GM10248 (cell line): Measurements from ENCODE around the gene NOTCH4.

Experiments used
- CTCF ChIA-PET: fragments of 300-600 bp; sonication (Branson Sonifier 250); formaldehyde crosslinking; extraction: SDS; loops from one replicate; lab custom pipeline; 2021; ENCODE audit warnings: antibody characterized with exemption; lab: Yijun Ruan, JAX
- POLR2A ChIA-PET: fragments of 350-650 bp; sonication (Branson Sonifier 250); formaldehyde crosslinking; extraction: SDS; loops from one replicate; lab custom pipeline; 2020; ENCODE audit warnings: antibody characterized with exemption; lab: Yijun Ruan, JAX
- DNase-seq: peaks from one replicate; pipeline ENCODE4 v3.0.0; 2012; ENCODE audit errors: extremely low spot score
- TF ChIP-seq, protein P1 (sequence below): IDR thresholded peaks from 2 replicates; pipeline ENCODE4 v1.5.1; 2012; ENCODE audit warnings: mild to moderate bottlenecking, low read depth; ENCODE audit errors: extremely low read depth, missing control alignments, control extremely low read depth

NOTCH4 gene

GRCh38 chr6:32183030-32183429, 40.8 kb downstream of the NOTCH4 start:
- no peak for DNase-seq
- POLR2A ChIA-PET = interaction anchor here (2.1 kb wide), 1 partner anchor 10 kb away, joined by 9 read pairs; the partner anchor contains the start of gene GPSM3
- CTCF ChIA-PET = interaction anchor here (1.3 kb wide), 1 partner anchor 13 kb away, joined by 3 read pairs; no protein-coding TSS in a partner anchor

GRCh38 chr6:32182555-32182981, 41.3 kb downstream of the NOTCH4 start:
- ChIA-PET POLR2A (interaction anchor here (2.1 kb wide), 1 partner anchor 10 kb away, joined by 9 read pairs; the partner anchor contains the start of gene GPSM3), CTCF (interaction anchor here (1.3 kb wide), 1 partner anchor 13 kb away, joined by 3 read pairs; no protein-coding TSS in a partner anchor)
- TF ChIP-seq, protein P1, sequence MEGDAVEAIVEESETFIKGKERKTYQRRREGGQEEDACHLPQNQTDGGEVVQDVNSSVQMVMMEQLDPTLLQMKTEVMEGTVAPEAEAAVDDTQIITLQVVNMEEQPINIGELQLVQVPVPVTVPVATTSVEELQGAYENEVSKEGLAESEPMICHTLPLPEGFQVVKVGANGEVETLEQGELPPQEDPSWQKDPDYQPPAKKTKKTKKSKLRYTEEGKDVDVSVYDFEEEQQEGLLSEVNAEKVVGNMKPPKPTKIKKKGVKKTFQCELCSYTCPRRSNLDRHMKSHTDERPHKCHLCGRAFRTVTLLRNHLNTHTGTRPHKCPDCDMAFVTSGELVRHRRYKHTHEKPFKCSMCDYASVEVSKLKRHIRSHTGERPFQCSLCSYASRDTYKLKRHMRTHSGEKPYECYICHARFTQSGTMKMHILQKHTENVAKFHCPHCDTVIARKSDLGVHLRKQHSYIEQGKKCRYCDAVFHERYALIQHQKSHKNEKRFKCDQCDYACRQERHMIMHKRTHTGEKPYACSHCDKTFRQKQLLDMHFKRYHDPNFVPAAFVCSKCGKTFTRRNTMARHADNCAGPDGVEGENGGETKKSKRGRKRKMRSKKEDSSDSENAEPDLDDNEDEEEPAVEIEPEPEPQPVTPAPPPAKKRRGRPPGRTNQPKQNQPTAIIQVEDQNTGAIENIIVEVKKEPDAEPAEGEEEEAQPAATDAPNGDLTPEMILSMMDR = no peak
- DNase-seq = no peak

More at GRCh38 chr6:32183030-32183429, 40.8 kb downstream of the NOTCH4 start:
- TF ChIP-seq, protein P1 = no peak

- no peak for DNase-seq
- CTCF ChIA-PET = interaction anchor here (1.3 to 1.4 kb wide), 2 partner anchors 14 kb away, joined by 3 read pairs; no protein-coding TSS in a partner anchor
- TF ChIP-seq, protein P1 = no peak
- POLR2A ChIA-PET = interaction anchor here (0.6 to 2.1 kb wide), 4 partner anchors 11 to 628 kb away, joined by 3 to 9 read pairs (median 8); partner anchors contain the start of gene GPSM3
Measured at GRCh38 chr6:32181915-32182529, 41.8 kb downstream of the NOTCH4 start.

- ChIA-PET CTCF (interaction anchor here (1.4 kb wide), 1 partner anchor 14 kb away, joined by 3 read pairs; no protein-coding TSS in a partner anchor), POLR2A (interaction anchor here (2.1 kb wide), 1 partner anchor 11 kb away, joined by 9 read pairs; the partner anchor contains the start of gene GPSM3)
- TF ChIP-seq, protein P1 = no peak
Measured at GRCh38 chr6:32181148-32181702, 42.6 kb downstream of the NOTCH4 start.

GRCh38 chr6:32179766-32180405, 44.0 kb downstream of the NOTCH4 start:
- TF ChIP-seq, protein P1 = no peak
- no peak for DNase-seq
- POLR2A ChIA-PET = no interaction called here
- CTCF ChIA-PET = interaction anchor here (1.7 to 1.8 kb wide), 2 partner anchors 10 to 15 kb away, joined by 3 to 9 read pairs; partner anchors contain the start of gene PBX2

More at GRCh38 chr6:32181148-32181702, 42.6 kb downstream of the NOTCH4 start:
- DNase-seq = no peak
